Sigmoid colon (tissue), 7 donors: Measurements from ENCODE around the gene USP28. TPM values are rescaled to one million over a fixed set of nuclear protein-coding genes. Genes with fewer than 3 reads are reported as not detected.

Source experiments
- DNase-seq: peaks from one replicate; pipeline ENCODE4 v3.0.0-alpha.2; 2019
- H3K27ac ChIP-seq, 4 donors: fragments of 200-600 bp; sonication (generic); one replicate each; pipeline ENCODE4 v1.5.1; 2016 to 2019; ENCODE audit warnings: mild to moderate bottlenecking in 1 of 4
- H3K27me3 ChIP-seq, 3 donors: fragments of 200-600 bp; sonication (generic); one replicate each; pipeline ENCODE4 v1.5.1; 2019; ENCODE audit warnings: mild to moderate bottlenecking in 1 of 3
- H3K36me3 ChIP-seq, 4 donors: fragments of 200-600 bp; sonication (generic); one replicate each; pipeline ENCODE4 v1.5.1; 2016 to 2019
- H3K4me1 ChIP-seq, 4 donors: fragments of 200-600 bp; sonication (generic); one replicate each; pipeline ENCODE4 v1.5.1; 2017 to 2019
- H3K4me3 ChIP-seq, 4 donors: fragments of 200-600 bp; sonication (generic); one replicate each; pipeline ENCODE4 v1.5.1; 2017 to 2019; ENCODE audit warnings: mild to moderate bottlenecking in 2 of 4, moderate library complexity in 1 of 4
- H3K9me3 ChIP-seq, 4 donors: fragments of 200-600 bp in 3 of 4; sonication (generic) in 3 of 4; one replicate each; pipeline versions ENCODE4 v1.5.1 to v1.6.1; 2013 to 2019
- CTCF ChIP-seq, 4 experiments: fragments of 450-650 bp in 3 of 4; fragments of 200-600 bp in 1 of 4; IDR thresholded peaks; one replicate each; pipeline ENCODE4 v1.5.1; 2016 to 2019; ENCODE audit warnings: antibody characterized with exemption in 4 of 4, mild to moderate bottlenecking in 3 of 4, moderate library complexity in 2 of 4
- EP300 ChIP-seq, 4 donors: sonication (generic); formaldehyde crosslinking; IDR thresholded peaks; one replicate each; pipeline ENCODE4 v1.6.1; 2017; ENCODE audit warnings: antibody characterized with exemption in 4 of 4
- POLR2A ChIP-seq, 2 donors: fragments of 450-650 bp; IDR thresholded peaks; one replicate each; pipeline ENCODE4 v1.6.1; 2016; ENCODE audit warnings: antibody characterized with exemption in 2 of 2, mild to moderate bottlenecking in 2 of 2, moderate library complexity in 2 of 2
- POLR2AphosphoS5 ChIP-seq, 4 donors: sonication (generic); formaldehyde crosslinking; IDR thresholded peaks; one replicate each; pipeline ENCODE4 v1.6.1; 2017; ENCODE audit warnings: antibody characterized with exemption in 4 of 4
- WGBS, 2 donors: extraction: QIAGEN DNeasy Blood & Tissue Kit; methylation state at CpG; one replicate each; pipeline ENCODE4 v1.1.7; 2013; 5-methylcytosine and 5-hydroxymethylcytosine counted together
- intact Hi-C: fragments of 100-400 bp; cut with DNase I; formaldehyde crosslinking; loops from one replicate; pipeline ENCODE4 v1.15.1; 2023
- polyA plus RNA-seq, 3 donors: library from polyadenylated mRNA; stranded (reverse); fragments of 200-250 nt; gene quantifications; one replicate each; pipeline ENCODE4 v1.2.3, GENCODE V29; 2013
- total RNA-seq, 4 donors: library from RNA; depleted of rRNA; stranded (reverse); fragments of >200 nt; gene quantifications; one replicate each; pipeline ENCODE4 v1.1.0, GENCODE V29; 2016
- donor health status: healthy with polysubstance abuse.
- donor health status: Bipolar disorder and iron deficiency.
- donor health status: healthy.

USP28 gene
- total and polyA plus RNA-seq, 7 donors, result 5.4 to 37.5 (median 25.0) TPM

DNA sequence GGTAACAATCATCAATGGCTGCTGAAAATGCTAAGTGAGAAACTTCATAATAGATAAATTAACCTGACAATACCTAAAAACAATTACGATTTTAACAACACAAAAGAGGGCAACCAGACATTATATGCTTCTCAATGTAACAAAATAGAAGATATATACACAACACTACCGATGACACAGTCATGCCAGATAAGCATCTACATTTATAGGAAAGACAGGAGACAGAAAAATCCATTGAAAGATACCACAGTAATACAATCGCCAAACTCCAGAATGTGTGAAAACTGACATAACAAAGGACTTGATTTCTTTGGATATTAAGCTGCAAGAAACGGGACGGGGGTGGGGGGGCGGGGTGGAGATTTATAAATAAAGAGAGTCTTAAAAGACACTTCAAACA is 28.3 kb downstream of the USP28 start:
- intact Hi-C loops, result no loop called here
- DNase-seq, result no peak
- H3K36me3 ChIP-seq, result peaks cover 0 to 38% (median 10%) of the 10 kb centered on the region in 4 donors

DNA sequence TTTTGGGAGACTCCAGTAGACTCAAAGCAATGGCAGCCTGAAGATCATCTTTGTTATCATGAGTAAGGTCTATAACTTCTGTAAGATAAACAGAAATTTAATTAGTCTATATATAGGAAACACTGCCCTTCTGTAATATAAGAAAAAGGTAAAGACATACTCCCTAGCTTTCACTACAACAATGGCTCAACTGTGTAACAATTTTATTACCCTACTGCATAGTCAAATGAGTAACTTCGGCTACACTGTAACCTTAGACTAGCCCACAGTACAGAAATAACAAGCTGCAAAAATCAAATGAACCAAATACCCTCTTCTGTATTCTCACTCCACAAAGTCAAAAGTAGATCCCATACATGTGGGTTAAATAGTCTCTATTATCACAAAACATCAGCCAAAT is 33.7 kb downstream of the USP28 start:
- TF ChIP-seq POLR2A (IDR thresholded peaks at IDR 0.05) (no peak), EP300 (IDR thresholded peaks at IDR 0.05) (no peak), POLR2AphosphoS5 (IDR thresholded peaks at IDR 0.05) (no peak), CTCF (IDR thresholded peaks at IDR 0.05) (no peak)
- 20 to 61% methylated on average over 1 of the region's 1 CpG for WGBS, 2 donors
- no peaks in the 10 kb centered on the region for H3K27me3 ChIP-seq

More for the DNA sequence above, 28.3 kb downstream of the USP28 start:
- Histone ChIP-seq H3K27ac (no peak overlapping the region), H3K4me1 (no peaks in the 10 kb centered on the region), H3K4me3 (no peak overlapping the region), H3K27me3 (no peaks in the 10 kb centered on the region), H3K9me3 (no peaks in the 10 kb centered on the region)
- no peak for TF ChIP-seq POLR2A (IDR thresholded peaks at IDR 0.05)
- no peak for TF ChIP-seq CTCF (IDR thresholded peaks at IDR 0.05)
- no peak for TF ChIP-seq EP300 (IDR thresholded peaks at IDR 0.05)
- TF ChIP-seq POLR2AphosphoS5 (IDR thresholded peaks at IDR 0.05), result no peak
- WGBS, 2 donors, result 88 to 92% methylated on average over 6 of the region's 6 CpGs

DNA sequence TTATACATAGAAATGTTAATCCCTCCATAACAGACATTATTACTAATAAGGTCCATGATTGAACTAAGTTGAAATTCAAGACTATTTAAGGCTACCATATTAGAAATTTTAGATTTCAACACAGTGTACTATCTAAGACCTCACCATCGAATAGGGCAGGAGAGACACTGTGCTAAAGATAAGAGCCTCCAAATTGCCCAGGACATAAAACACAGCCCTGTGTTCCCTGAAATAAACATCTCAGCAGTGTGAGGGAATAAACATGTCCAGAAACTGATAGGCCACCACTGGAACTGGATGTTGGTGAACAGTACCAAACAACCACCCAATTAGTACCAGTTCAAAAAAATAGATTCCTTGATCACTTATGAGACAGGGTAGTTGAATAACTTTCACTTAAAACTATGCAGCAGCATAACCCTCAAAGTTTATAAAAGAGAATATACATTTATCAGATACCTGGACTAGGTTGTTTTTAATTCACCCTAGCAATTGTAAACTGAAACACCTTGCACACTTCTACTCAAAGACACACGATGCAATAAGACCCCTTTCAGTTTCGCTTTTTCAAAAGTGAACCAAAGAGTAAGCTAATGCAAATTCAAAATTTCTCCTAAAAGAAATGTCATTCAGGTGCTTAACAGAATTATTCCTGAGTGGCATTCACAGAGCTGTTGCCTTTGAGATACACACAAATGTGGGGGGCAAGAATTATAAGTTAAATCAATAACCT is 34.3 kb downstream of the USP28 start:
- no peak for DNase-seq
- intact Hi-C loops, result no loop called here
- no peak overlapping the region for H3K27ac ChIP-seq
- H3K9me3 ChIP-seq, result no peaks in the 10 kb centered on the region
- H3K4me3 ChIP-seq, result no peak overlapping the region
- 55 to 64% methylated on average over 3 of the region's 3 CpGs for WGBS, 2 donors
- no peaks in the 10 kb centered on the region for H3K27me3 ChIP-seq
- no peaks in the 10 kb centered on the region for H3K4me1 ChIP-seq
- TF ChIP-seq POLR2A (IDR thresholded peaks at IDR 0.05) (no peak), CTCF (IDR thresholded peaks at IDR 0.05) (no peak), EP300 (IDR thresholded peaks at IDR 0.05) (no peak), POLR2AphosphoS5 (IDR thresholded peaks at IDR 0.05) (no peak)
- H3K36me3 ChIP-seq, result peaks cover 0 to 27% (median 9%) of the 10 kb centered on the region in 4 donors

More for the DNA sequence above, 33.7 kb downstream of the USP28 start:
- intact Hi-C loops, result no loop called here
- Histone ChIP-seq H3K36me3 (peaks cover 0 to 27% (median 9%) of the 10 kb centered on the region in 4 donors), H3K27ac (no peak overlapping the region), H3K4me3 (no peak overlapping the region), H3K4me1 (no peaks in the 10 kb centered on the region), H3K9me3 (no peaks in the 10 kb centered on the region)
- DNase-seq, result no peak

DNA sequence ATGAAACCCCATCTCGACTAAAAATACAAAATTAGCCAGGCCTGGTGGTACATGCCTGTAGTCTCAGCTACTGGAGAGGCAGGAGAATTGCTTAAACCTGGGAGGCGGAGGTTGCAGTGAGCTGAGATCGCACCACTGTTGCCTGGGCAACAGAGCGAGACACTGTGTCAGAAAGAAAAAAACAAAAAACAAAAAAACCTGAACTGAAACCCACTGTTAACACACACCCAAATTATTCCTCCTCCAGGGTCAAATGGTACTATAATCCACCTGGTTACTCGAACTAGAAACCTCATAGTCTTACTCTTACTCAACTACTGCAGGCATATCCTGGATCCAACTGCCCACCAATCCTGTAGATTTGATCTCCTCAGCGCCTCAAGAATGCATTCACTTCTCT is 35.5 kb downstream of the USP28 start:
- no peaks in the 10 kb centered on the region for H3K9me3 ChIP-seq
- WGBS, 2 donors, result 84 to 97% methylated on average over 6 of the region's 6 CpGs
- H3K4me1 ChIP-seq, result no peaks in the 10 kb centered on the region
- intact Hi-C loops, result no loop called here
- H3K36me3 ChIP-seq, result peaks cover 0 to 27% (median 9%) of the 10 kb centered on the region in 4 donors
- no peak overlapping the region for H3K4me3 ChIP-seq
- no peak overlapping the region for H3K27ac ChIP-seq
- TF ChIP-seq CTCF (IDR thresholded peaks at IDR 0.05) (no peak), POLR2A (IDR thresholded peaks at IDR 0.05) (no peak), EP300 (IDR thresholded peaks at IDR 0.05) (no peak), POLR2AphosphoS5 (IDR thresholded peaks at IDR 0.05) (no peak)
- H3K27me3 ChIP-seq, result no peaks in the 10 kb centered on the region
- DNase-seq, result no peak
